Activated CD4-positive, alpha-beta T cell treated with anti-CD3 and anti-CD28 coated beads, Interleukin-2, amount 50 U/mL, for 24 hours (primary cell): ENCODE data around the gene PAX7.
"Not testable (repeated sequence)": the region's sequence is repeated elsewhere in the genome, so short reads cannot be mapped to it uniquely, and the experiment has no call there.

Experiments used
- DNase-seq, 2 donors: peaks; one replicate each; pipeline ENCODE4 v3.0.0-alpha.2; 2020; ENCODE audit warnings: low read depth in 1 of 2, low spot score in 1 of 2

The PAX7 gene

DNA sequence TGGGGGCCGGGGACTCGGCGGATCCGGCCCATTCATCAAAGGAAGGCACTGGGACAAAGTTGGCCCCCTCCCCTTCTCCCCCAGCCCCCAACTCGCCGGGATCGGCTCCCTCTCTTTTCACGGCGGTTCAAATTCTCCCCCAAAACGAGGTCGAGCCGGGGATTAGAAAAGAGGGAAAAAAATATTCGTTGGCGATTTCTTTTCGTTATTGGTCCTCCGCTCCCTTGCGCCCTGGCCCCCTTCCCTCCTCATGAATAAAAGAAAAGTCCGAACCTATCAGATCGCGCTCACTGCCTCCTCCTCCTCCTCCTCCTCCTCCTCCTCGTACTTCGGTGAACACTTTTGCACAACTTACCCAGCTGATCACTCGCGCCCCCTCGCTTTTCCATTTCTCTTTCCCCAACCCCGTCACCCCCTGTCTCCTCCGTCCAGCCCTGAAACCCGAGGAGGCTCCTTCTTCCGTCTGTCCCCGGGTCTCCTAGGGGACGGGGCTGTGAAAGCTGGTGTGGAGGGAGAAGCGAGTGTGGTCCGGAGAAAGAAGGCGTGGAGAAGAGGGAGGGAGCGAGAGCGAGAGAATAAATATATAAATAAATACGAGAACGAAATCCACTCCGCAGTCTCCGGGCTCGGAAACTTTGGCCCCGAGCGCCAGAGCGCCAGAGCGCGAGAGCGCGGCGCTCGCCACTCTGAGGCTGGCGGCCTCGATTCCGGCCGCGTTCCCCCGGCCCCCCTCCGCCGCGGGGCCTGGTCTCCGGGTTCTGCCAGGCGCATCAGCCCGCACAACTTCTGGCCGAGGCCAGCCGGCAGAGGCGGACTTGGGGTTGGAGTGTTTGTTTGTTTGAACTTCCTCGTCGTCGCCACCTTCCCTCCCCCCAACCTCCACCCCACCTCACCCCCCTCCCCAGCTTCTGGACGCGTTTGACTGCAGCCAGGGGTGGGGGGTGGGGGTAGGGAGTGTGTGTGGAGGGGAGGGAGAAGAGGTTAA, at the start of gene PAX7:
Gene PAX7, plus strand, starts transcription at position 336 of the 985 bp plus-strand sequence. CDS start 758 bp downstream, outside the sequence.
- no peak for DNase-seq

DNA sequence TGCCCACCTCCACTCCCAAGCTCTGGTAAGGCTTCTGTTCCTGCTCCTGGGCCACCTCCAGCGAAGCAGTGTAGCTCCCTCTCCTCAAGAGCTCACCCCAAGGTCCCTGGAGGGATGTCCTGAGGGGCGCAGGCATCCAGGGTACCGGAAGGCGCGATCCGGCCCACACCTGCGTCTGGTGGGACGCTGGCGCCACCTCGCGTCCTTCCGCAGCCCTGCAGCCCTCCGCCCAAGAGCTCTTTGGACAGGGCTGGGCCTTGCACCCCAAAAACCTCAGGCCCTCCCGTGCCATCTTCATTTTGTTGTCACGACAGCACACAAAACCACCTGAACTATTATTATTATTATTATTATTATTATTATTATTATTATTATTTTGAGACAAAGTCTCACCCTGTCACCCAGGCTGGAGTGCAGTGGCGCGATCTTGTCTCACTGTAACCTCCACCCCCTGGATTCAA, 49.2 kb upstream of the PAX7 start:
- DNase-seq = peak in 1 of 2 donors; percentile 14

DNA sequence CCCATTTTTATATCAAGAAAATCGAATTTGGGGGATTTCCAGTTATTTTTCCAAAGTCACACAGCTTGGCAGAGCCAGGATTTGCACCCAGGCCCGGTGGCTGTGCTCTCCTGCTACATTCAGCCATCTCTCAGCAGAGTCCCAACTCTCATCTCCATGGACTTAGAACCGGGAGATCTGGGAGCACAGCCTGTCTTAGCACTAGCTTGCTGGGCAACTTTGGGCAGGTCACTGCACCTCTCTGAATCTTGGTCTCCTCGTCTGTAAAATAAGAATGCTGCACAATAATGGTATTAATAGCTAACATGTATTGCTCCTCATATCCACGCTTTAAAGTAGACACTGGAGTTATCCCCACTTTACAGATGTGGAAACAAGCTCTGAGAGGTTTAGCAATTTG, 47.8 kb upstream of the PAX7 start:
- DNase-seq = no peak

DNA sequence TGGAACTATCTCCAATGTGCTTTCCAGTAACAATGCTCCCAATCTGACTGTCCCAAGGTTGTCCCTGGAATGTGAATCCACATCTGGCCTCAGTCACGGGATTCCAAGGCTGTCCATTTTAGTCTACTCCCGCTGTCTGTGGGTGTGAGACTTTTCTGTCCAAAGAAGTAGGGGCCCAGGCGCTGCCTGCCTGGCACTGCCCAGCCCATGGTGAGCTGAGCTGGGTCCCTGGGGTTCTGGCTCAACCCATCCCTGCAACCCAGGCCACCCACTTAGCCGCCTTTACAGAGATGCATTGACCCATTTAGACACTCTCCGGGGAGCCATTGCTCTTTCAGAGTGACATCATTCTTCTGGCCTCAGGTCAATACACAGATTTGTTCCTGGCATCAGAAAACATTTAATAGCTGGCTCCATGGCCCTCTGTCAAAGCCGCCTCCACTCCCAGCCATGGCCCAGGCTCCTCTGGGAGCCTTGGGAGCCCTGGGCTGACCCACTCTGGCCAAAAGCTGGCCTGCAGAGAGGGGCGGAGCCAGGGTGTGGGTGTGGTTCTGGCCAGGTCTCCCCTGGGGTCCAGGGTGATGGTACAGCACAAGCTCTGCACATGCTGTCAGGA, 47.2 kb upstream of the PAX7 start:
- DNase-seq = no peak

DNA sequence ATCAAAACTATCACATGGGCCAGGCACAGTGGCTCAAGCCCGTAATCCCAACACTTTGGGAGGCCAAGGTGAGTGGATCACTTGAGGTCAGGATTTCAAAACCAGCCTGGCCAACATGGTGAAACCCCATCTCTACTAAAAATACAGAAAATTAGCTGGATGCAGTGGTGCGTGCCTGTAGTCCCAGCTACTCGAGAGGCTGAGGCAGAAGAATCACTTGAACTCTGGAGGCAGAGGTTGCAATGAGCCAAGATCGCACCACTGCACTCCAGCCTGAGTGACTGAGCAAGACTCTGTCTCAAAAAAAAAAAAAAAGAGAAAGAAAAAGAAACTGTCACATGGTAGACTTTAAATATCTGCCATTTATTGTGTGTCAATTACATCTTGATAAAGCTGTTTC, 44.6 kb upstream of the PAX7 start:
- not testable (repeated sequence) for DNase-seq

DNA sequence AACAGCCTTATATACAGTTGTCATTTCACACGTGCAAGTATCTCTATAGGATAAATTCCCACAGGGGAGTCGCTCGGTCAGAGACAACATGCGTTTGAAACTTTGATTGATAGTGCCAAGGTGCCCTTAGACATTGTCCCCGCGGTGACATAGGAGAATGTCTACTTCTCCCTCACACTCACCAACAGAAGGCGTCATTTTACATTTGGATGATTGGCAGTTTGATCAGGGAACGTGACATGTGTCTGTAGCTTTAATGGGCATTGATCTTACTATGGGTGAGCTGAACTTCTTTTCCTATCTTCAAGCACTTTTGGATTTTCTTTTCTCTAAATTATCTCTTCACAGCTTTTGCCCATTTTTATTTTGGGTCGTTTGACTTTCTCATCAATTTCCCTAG, 42.6 kb upstream of the PAX7 start:
- DNase-seq = no peak

DNA sequence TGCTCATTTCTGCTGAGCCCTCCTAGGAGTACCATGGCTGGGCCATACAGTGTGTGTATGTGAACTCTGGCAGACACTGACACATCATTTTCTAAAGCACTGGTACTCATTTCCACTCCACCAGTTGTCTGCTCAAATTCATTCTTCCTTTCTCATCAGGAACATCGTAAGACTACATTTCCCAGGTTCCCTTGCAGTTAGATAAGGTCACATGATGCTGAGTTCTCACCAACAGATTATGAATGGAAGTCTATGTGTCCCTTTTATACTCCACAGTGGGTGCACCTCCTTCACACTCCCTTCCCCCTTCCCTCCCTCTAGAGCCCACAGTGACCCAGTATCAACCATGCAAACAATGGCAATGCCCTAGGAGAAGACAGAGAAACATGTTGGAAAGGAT, 38.3 kb upstream of the PAX7 start:
- DNase-seq = no peak

DNA sequence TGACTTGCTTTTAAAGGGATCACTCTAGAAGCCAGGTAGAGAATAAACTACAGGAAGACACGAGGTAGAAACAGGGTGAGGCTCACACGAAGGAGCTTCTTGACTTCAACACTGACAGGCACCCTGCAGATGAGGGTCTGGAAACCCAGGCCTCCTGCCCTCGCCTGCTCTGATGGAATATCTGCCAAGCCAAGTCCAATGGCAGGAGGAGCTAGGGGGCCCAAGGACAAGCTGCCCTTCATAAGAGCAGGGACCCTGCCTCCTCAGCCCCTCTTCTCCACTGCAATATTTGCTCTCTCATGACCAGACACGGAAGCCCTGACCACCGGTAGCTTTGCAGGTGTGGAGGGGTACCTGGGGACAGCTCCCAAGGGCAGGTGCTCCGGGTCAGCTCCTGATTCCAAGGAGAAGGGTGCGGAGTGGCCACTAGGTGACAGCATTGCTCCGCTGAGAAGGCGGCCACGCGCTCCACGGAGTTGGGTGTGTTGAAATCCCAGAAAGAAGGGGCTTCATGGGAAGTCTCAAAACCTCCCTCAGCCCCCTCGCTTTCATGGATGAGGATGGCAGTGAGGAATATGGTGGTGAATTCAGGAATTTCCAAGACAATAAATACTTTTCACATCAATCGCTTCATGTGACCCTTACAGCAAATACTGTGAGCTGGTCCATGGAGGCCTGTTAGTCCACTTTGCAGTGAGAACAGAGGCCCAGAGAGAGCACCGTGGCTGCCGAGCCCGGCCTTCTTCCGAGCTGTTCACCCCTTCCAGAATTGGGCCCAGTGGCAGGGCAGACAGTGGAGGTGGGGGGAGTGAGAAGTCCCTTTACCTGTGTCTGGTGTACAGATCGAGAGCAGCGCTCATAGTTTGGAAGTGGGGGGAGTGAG, 33.2 kb upstream of the PAX7 start:
- peak; percentile 17 to 36 for DNase-seq

DNA sequence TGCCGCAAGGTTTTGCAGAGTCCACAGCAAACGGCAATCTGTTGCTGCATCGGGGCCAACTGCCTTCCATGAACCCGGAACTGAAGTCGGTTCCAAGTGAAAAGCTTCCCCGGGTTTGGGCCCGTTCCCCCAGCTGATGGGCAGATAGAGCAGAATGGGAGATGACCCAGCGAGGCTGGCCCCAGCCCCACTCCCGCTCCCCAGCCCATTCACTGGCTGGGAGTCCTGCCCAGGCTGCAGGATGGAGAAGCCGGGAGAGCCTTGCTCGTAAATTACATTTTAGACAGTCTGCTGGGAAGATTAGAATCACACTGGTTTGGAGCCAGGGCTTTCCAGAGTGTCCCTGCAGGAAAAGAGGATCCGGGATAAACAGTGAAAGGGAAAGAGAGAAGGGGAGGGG, 31.6 kb upstream of the PAX7 start:
- no peak for DNase-seq

DNA sequence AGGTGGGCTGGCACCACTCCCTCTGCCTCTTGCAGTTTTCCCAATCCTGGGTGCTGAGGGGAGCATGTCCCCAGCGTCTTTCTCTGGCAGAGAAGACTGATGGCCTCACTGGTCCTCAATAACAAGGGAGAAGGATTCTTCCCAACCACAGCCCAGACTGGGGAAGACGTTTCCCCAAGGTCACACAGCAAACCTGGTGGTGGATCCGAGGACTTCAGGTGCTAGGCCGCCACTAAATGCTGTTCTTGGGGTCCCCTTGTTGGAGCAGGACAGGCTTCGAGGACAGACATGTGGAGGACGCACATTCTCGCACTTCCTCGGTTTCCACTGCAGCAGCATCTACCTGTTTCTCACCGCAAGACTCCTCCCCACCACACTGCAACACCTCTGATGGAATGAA, 30.9 kb upstream of the PAX7 start:
- DNase-seq = no peak

DNA sequence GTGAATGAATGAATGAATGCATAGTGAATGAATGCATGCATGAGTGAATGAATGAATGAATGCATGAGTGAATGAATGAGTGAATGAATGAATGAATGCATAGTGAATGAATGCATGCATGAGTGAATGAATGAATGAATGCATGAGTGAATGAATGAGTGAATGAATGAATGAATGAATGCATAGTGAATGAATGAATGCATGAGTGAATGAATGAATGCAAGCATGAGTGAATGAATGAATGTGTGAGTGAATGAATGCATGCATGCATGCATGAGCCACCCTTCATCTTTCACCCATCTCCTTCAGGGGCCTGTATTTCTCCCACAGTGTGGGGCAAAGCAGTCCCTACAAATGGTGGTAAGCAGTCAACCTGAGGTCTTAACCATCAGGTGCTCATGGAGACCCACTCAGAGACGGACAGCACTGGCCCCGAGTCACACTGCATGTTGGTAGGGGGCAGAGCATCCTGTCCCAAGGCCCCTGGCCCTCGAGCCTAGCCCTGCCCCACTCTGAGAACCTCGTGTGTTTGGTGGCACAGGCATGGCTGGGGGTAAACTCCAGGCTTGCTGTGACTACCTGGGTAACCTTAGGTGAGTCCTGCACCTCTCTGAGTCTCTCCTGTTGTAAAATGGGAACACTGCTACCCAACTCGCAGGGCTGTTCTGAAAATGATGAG, 28.0 kb upstream of the PAX7 start:
- DNase-seq = no peak

DNA sequence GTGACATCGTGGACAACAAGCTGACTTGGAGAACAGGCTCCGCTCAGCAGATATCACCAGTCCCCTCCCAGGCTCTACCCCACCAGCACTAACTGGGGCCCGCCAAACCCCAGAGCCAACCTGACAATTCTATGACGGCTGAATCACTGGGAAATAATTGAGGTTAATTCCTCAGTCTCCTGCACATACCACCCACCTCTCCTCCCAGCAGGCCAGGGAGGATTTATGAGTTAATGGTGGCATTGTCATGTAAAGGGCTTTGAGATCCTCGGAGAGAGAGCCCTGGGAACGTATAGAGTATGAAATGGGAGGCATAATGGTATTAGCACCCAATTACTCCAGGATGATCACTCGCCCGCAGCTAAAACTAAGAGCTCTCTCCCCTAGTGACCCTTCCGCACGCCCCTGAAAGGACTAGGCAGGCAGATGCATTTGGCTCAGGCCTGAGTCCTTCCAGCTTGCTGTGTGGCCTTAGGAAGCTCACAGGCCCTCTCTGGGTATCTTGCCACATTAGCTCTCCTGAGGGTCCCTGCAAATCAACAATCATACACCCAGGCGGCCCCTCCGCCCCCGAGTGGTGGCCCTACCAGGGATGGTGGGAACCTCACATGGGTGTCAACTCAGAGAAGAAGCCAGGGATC, 27.3 kb upstream of the PAX7 start:
- DNase-seq = no peak

DNA sequence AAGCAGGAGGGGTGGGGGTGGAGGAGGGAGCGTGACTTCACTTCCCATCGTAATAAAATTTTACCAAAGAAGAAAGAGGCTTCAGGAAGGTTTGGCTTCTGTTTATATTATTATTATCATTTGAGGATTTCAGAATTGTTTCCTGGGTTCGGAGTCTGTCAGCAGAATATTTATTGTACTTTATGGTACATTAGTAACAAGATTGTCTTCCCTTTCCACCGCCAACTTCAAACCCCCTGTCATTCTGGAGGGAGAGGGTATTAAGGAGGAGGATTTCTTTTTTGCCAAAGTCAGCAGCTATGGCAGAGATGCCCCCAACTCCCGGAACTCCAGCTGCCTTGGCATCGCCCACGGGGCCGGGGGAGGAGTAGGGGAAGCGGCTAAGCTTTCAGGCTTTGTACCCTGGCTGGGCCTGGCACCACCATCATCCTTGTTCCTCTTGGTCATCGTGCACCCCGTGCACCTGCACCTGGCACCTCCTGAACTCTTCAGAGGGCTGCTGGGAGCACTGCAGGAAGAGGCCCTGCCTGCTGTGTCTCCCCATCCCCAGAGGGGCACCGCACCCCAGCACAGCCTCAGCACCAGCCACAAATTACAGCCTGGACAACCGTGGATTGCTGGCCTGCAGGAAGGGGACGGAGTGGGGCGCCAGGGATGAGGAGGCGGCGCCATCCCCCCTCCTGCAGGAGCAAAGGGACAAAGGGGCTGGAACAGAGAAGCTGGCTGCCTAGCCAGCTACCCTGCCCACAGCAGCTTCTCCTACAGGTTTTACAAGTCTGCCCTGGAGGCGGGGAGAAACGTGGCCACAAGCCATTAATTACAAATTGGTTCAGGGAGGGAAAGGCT, 24.0 kb upstream of the PAX7 start:
- DNase-seq = no peak

DNA sequence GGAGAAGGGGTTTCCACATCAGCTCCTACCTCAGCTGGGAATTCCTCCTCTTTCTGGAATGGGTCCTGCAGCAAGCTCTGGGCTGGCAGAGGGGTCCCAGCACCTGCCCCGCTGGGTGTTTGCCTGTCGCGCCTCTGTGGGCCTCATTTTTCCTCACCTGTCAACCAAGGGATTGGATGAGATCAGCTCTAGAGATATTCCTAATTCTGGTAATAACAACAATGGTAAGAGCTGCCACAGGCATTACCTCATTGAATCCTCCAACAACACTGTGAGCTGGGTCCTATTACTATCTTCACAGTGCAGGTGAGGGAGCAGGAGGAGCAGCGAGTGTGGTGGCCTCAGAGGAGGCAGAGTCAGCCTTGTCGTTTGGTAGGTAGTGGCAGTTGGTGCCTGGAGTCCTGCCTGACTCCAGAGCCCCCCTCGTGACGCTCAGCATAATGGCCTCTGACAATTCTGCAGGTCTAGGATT, 23.3 kb upstream of the PAX7 start:
- DNase-seq = no peak

DNA sequence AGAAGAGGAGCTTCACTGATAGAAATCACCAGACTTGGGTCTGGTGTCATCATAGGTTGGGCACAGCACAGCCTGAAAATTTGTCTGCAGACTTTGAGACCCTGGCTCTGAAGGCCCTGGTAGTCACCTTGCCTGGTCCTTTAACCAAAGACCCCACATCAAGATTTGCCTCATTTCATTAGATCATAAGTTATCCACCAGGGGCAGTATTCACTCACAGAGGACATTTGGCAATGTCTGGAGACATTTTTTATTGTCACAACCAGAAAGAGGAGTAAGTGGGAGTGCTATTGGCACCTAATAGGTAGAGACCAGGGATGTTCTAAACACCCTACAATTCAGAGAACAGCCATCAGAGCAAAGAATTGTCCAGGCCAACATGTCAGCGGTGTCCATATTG, 22.1 kb upstream of the PAX7 start:
- no peak for DNase-seq

DNA sequence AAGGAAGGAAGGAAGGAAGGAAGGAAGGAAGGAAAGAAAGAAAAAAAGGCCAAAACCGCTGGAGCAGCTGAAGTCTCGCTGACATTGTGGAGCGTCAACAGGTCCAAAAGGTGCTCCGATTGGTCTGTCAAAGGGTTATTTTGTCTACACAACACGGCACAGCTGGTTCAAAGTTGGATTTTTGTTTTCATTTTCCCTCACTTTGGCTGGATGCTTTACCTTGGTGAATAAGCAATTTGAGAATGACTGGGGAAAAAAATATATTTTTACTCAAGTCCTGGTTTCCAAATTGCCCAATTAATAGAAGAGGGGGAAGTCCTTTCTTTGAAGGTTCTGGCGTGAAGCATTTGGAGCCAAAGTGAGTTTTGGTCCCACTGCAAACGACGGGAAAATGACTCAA, 19.3 kb upstream of the PAX7 start:
- DNase-seq = no peak

DNA sequence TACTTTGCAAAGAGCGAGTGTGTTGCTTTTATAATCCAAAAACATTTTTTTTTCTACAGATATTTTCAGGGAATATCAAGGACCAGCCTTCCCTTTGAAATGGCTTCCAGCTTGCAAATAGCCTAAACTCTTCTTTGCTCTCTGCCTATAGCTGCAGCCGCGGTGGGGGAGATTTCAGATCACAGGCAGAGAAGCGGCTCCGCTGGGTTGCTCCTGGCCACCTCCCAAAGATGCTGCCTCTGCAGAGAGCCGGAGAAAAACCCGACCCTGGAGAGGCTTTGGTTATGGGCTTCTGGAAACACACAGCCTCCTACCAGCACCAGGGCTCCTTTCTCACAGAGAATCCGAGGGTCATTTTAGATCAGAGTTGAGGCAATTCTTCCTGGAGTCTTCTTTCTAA, 18.6 kb upstream of the PAX7 start:
- no peak for DNase-seq

DNA sequence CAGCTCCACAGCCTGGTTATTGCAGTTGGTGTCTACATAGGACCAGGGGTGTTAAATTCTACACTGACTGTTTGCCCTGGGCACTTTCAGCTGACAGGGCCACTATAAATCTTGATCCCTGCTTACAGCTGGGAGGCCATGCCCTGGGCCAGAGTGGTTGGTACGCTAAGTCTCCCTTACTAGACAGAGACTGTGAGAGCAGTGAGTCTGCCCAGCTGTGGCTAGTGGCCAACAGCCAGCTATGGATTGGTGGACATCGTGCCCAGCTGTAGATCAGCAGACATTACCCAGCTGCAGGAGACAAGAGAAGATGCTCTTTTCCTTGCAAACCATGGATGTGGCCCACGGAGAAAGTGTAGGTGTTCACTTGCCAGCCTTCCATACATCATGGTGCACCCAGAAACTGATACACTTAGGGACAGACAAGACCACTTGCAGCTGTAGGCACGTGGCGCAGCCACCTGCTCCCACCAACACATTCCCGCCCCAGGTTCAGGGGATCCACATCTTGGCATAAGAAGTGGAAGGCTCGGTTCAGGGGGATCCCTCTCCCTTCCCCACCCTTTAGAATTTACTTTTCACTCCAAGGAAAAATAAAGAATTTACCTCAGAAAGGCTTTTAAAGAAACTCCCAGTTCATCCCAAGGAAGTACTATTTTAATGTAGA, 16.4 kb upstream of the PAX7 start:
- no peak for DNase-seq
